ENCODE measurements around the gene PRSS36. TPM values are rescaled to one million over a fixed set of nuclear protein-coding genes. Genes with fewer than 3 reads are reported as not detected.
A peak's percentile ranks its signal among the peaks of the same experiment; 100 is the strongest.

Gene PRSS36
- total and polyA plus RNA-seq, 9 of the 15 experiments (the other 6 are each of a cell fraction or from before 2014, with no cell fraction given) = 0.09 to 1.2 (median 0.54) TPM; not detected in 2

DNA sequence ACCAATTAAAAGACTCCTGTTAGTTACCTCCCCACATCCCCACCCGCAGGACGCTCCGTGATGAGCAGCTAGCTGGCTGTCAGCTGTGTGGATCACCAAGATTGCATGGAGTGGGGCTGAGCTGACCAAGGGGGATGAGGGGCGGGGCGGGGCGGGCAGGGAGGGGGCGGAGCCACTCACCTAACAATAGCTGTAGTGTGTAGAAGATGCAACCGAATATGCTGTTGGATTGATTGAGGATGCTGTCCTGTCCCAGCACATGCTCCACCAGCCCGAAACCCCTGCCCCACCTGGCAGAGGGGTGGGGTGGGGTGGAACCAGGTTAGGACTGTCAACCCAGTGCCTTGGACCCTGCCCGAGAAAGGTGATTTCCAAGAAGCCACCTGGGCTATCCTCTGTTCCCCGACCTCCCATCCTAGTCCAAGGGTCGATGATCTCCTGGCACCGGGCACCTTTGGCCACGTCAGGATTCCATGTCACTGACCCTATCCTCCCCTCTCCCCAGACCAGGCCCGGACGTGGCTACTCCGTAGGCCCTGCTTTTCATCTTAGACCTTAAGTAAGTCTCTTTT, 56.6 kb downstream of the PRSS36 start (continued):
- TF ChIP-seq SIN3B (IDR thresholded peaks at IDR 0.05; ENCODE audit: low read depth) = no peak
- TF ChIP-seq PTTG1 (tag; IDR thresholded peaks at IDR 0.05; ENCODE audit: low read depth) = no peak
- no peak for TF ChIP-seq SMAD1 (IDR thresholded peaks at IDR 0.05; ENCODE audit: low read depth, low read length, partially characterized antibody)

DNA sequence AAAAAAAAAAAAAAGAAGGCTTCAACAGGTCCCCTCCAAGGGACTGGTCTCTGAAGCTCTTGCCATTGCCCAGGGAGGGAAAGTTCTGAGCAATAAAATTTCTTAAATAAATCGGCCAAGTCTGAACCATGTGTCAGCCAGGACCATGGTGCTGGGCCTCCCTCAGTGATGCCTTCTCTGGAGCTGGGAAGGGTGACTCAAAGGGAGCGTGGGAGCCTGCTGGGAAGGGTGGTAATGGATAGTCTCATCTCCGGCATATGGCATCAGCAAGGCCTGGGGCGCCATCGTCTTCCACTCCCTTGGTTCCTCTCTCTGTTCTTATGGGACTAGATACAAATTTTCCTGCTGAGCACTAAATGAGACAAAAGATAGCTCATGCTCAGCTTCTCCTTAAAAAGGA, 57.5 kb downstream of the PRSS36 start:
- ChIA-PET CTCF (ENCODE audit: low intra/inter-chr PET ratio) (interaction anchor here (0.6 kb wide), 1 partner anchor 19 kb away, joined by 3 read pairs; no protein-coding TSS in a partner anchor), POLR2A (interaction anchor here (0.7 to 3.1 kb wide), 3 partner anchors 18 to 108 kb away, joined by 3 to 16 read pairs (median 4); partner anchors contain the start of genes HSD3B7, ZNF646 and ZNF668)
- Histone ChIP-seq H3K27me3 (ENCODE audit: control insufficient read depth in 2 of 2, insufficient read depth in 2 of 2, low read length in 2 of 2) (no peaks in the 10 kb centered on the region), H3K79me2 (ENCODE audit: control insufficient read depth, insufficient read depth, low read length) (peaks cover 22% of the 10 kb centered on the region), H3K4me2 (ENCODE audit: insufficient read depth, low read length) (peak overlapping the region; percentile 83; the same call in 1 of the 2 replicates), H3K36me3 (ENCODE audit: control insufficient read depth, insufficient read depth, low read length) (peaks cover 33% of the 10 kb centered on the region; the same call in 2 of the 3 replicates), H3K9me3 (replicated peaks; ENCODE audit: control insufficient read depth, insufficient read depth, low read depth, low read length) (0 out of 2 replicates have a peak, but pooled peaks cover 4% of the 10 kb centered on the region), H3K27ac (ENCODE audit: extremely low read depth, low read depth, low read length) (no peak overlapping the region), H3K9me1 (ENCODE audit: control insufficient read depth, insufficient read depth, low read length) (peaks cover 6% of the 10 kb centered on the region), H2AFZ (ENCODE audit: low read depth, low read length) (no peak overlapping the region), H4K20me1 (replicated peaks; ENCODE audit: control insufficient read depth, insufficient read depth, low read length) (peaks cover 8% of the 10 kb centered on the region; the same call in 1 of the 2 replicates), H3K4me1 (replicated peaks in 1 of 2; ENCODE audit: control insufficient read depth in 2 of 2, insufficient read depth in 2 of 2, low read length in 2 of 2) (peaks cover 17 to 42% of the 10 kb centered on the region in 2 experiments; a peak in 4 of 5 replicates), H3K4me3 (no peak overlapping the region), H3K9ac (ENCODE audit: insufficient read depth in 1 of 2, low read depth in 2 of 2, low read length in 2 of 2) (peak overlapping the region in 1 of 2 experiments; percentile 66; a peak in 1 of 4 replicates)
- no TSS peak for BruUV-seq (replicated peaks)
- FAIRE-seq = no peak
- 92% methylated on average over 5 of the region's 5 CpGs for WGBS (ENCODE audit: insufficient coverage, low coverage, missing lambda C conversion rate)
- in situ Hi-C loops (cut with MboI) (no loop called here), intact Hi-C loops (cut with micrococcal nuclease) (loop anchor here (10.0 kb wide), 1 partner anchor 138 kb away; the partner anchor contains the start of gene SETD1A)
- no peak for ATAC-seq
- DNase-seq (ENCODE audit: extremely low read depth in 1 of 4, low spot score in 3 of 4) = no peak
- no peak for TF ChIP-seq TFAM (CRISPR knock-in tag; conservative IDR thresholded peaks at IDR 0.05)
- TF ChIP-seq, protein P1, sequence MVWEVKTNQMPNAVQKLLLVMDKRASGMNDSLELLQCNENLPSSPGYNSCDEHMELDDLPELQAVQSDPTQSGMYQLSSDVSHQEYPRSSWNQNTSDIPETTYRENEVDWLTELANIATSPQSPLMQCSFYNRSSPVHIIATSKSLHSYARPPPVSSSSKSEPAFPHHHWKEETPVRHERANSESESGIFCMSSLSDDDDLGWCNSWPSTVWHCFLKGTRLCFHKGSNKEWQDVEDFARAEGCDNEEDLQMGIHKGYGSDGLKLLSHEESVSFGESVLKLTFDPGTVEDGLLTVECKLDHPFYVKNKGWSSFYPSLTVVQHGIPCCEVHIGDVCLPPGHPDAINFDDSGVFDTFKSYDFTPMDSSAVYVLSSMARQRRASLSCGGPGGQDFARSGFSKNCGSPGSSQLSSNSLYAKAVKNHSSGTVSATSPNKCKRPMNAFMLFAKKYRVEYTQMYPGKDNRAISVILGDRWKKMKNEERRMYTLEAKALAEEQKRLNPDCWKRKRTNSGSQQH (CRISPR knock-in tag; IDR thresholded peaks at IDR 0.05) = no peak
- no peak for TF ChIP-seq NR2C2 (CRISPR knock-in tag; IDR thresholded peaks at IDR 0.05)
- no peak for TF ChIP-seq NR2C2 (tag; IDR thresholded peaks at IDR 0.05)
- no peak for TF ChIP-seq FOXP1 (CRISPR knock-in tag; IDR thresholded peaks at IDR 0.05)
- no peak for TF ChIP-seq CREB5 (CRISPR knock-in tag; IDR thresholded peaks at IDR 0.05)
- TF ChIP-seq, protein P2, sequence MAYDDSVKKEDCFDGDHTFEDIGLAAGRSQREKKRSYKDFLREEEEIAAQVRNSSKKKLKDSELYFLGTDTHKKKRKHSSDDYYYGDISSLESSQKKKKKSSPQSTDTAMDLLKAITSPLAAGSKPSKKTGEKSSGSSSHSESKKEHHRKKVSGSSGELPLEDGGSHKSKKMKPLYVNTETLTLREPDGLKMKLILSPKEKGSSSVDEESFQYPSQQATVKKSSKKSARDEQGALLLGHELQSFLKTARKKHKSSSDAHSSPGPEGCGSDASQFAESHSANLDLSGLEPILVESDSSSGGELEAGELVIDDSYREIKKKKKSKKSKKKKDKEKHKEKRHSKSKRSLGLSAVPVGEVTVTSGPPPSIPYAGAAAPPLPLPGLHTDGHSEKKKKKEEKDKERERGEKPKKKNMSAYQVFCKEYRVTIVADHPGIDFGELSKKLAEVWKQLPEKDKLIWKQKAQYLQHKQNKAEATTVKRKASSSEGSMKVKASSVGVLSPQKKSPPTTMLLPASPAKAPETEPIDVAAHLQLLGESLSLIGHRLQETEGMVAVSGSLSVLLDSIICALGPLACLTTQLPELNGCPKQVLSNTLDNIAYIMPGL (CRISPR knock-in tag; IDR thresholded peaks at IDR 0.05) = no peak

Measured in K562 (cell line).